Activated CD8-positive, alpha-beta T cell treated with anti-CD3 and anti-CD28 coated beads for 36 hours (primary cell): ENCODE data around the gene BAK1. TPM values are rescaled to one million over a fixed set of nuclear protein-coding genes. Genes with fewer than 3 reads are reported as not detected.
"Not testable (repeated sequence)": the region's sequence is repeated elsewhere in the genome, so short reads cannot be mapped to it uniquely, and the experiment has no call there.

ENCODE experiments used
- ATAC-seq: fragments of 200-7000 bp; cut with Tn5 transposase; one replicate; pipeline ENCODE4 v1.10.0; 2021; ENCODE audit warnings: mild to moderate bottlenecking, moderate library complexity
- CTCF ChIA-PET: fragments of 350-600 bp; sonication (Branson Sonifier 250); formaldehyde crosslinking; loops from one replicate; lab custom pipeline; 2021; ENCODE audit warnings: antibody characterized with exemption; lab: Charles Lee
- POLR2A ChIA-PET: fragments of 350-600 bp; sonication (Branson Sonifier 250); formaldehyde crosslinking; loops from one replicate; lab custom pipeline; 2021; ENCODE audit warnings: antibody characterized with exemption; lab: Charles Lee
- DNase-seq: peaks from one replicate; pipeline ENCODE4 v3.0.0-alpha.2; 2020
- H3K27ac Mint-ChIP-seq: one replicate; pipeline ENCODE4 v1.8.0; 2021; ENCODE audit warnings: mild to moderate bottlenecking, mixed read lengths
- H3K27me3 Mint-ChIP-seq: one replicate; pipeline ENCODE4 v1.8.0; 2021; ENCODE audit warnings: mixed read lengths
- H3K36me3 Mint-ChIP-seq: one replicate; pipeline ENCODE4 v1.8.0; 2021; ENCODE audit warnings: low read depth, mixed read lengths
- H3K4me1 Mint-ChIP-seq: one replicate; pipeline ENCODE4 v1.8.0; 2021; ENCODE audit warnings: low read depth, mixed read lengths
- H3K4me3 Mint-ChIP-seq: one replicate; pipeline ENCODE4 v1.8.0; 2021; ENCODE audit warnings: mild to moderate bottlenecking, moderate library complexity, mixed read lengths
- H3K9me3 Mint-ChIP-seq: one replicate; pipeline ENCODE4 v1.8.0; 2021; ENCODE audit warnings: mixed read lengths
- intact Hi-C: fragments of 100-400 bp; cut with micrococcal nuclease; formaldehyde crosslinking; loops from one replicate; pipeline ENCODE4 v1.10.0; 2022
- total RNA-seq, 2 experiments: library from RNA; stranded (reverse); gene quantifications; one replicate each; pipeline ENCODE4 v1.2.3, GENCODE V29; 2021
- TF ChIP-seq, protein P1 (sequence below): fragments of 200-600 bp; IDR thresholded peaks from one replicate; pipeline ENCODE4 v1.8.0; 2022; ENCODE audit warnings: antibody characterized with exemption, mild to moderate bottlenecking

BAK1 gene
- total RNA-seq, 2 experiments from 2014 or later: 33.8 to 34.3 TPM

DNA sequence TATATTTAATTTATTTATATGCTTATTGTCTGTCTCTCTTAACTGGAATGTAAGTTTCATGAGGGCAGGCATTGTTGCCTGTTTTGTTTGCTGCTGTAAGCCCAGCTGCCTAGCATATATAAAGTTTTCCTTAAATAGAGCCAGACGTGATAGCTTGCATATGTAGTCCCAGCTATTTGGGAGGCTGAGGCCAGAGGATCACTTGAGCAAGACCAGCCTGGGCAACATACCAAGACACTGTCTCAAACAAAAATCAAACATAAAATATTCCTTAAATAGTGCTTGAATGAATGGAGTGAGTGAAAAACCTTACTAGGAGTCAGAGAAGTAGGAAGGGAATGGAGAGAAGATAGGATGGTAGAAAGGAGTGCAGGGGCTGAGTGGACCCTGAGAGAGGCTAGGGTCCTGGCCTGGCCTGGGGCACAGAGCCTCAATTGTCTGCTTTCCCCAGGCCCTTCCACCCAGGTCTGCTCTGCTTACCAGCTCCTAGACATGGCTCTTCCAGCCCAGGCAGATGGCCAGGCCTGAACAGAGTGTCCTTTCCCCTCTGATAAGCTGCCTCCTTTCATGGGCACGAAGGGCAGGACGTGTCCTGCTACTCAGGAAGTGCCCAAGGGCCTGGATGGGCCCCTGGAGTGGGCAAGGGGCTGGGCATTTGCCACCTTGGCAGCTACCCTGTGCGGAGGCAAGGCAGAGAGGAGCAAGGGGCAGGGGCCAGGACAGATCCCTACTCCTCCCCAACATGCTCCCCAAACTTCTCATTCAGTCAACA is 17.7 kb upstream of the BAK1 start:
- intact Hi-C loops: no loop called here
- Mint-ChIP-seq H3K27me3 (no peaks in the 10 kb centered on the region), H3K27ac (no peak overlapping the region), H3K9me3 (no peaks in the 10 kb centered on the region), H3K4me1 (peaks cover 20% of the 10 kb centered on the region), H3K4me3 (no peak overlapping the region), H3K36me3 (no peaks in the 10 kb centered on the region)
- ChIA-PET POLR2A (interaction anchor here (1.6 to 1.8 kb wide), 2 partner anchors 10 to 17 kb away, joined by 5 read pairs; no protein-coding TSS in a partner anchor), CTCF (interaction anchor here (0.5 to 4.2 kb wide), 8 partner anchors 8 to 331 kb away, joined by 3 to 17 read pairs (median 4); partner anchors contain the start of gene UQCC2)
- TF ChIP-seq, protein P1, sequence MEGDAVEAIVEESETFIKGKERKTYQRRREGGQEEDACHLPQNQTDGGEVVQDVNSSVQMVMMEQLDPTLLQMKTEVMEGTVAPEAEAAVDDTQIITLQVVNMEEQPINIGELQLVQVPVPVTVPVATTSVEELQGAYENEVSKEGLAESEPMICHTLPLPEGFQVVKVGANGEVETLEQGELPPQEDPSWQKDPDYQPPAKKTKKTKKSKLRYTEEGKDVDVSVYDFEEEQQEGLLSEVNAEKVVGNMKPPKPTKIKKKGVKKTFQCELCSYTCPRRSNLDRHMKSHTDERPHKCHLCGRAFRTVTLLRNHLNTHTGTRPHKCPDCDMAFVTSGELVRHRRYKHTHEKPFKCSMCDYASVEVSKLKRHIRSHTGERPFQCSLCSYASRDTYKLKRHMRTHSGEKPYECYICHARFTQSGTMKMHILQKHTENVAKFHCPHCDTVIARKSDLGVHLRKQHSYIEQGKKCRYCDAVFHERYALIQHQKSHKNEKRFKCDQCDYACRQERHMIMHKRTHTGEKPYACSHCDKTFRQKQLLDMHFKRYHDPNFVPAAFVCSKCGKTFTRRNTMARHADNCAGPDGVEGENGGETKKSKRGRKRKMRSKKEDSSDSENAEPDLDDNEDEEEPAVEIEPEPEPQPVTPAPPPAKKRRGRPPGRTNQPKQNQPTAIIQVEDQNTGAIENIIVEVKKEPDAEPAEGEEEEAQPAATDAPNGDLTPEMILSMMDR: no peak
- ATAC-seq (no peak), DNase-seq (no peak)

DNA sequence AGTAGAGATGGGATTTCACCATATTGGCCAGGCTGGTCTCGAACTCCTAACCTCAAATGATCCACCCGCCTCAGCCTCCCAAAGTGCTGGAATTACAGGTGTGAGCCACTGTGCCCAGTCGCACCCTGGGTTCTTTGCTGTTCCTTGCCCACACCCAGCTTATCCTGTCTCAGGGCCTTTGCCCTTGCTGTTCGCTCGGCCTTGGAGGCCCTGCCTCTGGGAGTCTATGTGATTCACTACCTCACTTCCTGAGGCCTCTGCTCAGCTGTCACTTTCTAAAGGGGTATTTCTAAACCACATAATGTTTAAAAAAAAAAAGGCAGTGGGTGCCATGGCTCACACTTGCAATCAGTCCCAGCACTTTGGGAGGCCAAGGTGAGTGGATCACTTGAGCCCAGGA is 16.8 kb upstream of the BAK1 start:
- intact Hi-C loops, H3K9me3 Mint-ChIP-seq, POLR2A ChIA-PET, H3K27me3 Mint-ChIP-seq, H3K4me3 Mint-ChIP-seq, H3K36me3 Mint-ChIP-seq: not testable (repeated sequence)
- H3K27ac Mint-ChIP-seq: peak overlapping the region; percentile 78
- DNase-seq: peak; percentile 62
- peaks cover 27% of the 10 kb centered on the region for H3K4me1 Mint-ChIP-seq
- peak; percentile 81 for ATAC-seq
- CTCF ChIA-PET: interaction anchor here (0.5 to 4.2 kb wide), 5 partner anchors 10 to 331 kb away, joined by 3 to 17 read pairs (median 3); partner anchors contain the start of gene UQCC2

DNA sequence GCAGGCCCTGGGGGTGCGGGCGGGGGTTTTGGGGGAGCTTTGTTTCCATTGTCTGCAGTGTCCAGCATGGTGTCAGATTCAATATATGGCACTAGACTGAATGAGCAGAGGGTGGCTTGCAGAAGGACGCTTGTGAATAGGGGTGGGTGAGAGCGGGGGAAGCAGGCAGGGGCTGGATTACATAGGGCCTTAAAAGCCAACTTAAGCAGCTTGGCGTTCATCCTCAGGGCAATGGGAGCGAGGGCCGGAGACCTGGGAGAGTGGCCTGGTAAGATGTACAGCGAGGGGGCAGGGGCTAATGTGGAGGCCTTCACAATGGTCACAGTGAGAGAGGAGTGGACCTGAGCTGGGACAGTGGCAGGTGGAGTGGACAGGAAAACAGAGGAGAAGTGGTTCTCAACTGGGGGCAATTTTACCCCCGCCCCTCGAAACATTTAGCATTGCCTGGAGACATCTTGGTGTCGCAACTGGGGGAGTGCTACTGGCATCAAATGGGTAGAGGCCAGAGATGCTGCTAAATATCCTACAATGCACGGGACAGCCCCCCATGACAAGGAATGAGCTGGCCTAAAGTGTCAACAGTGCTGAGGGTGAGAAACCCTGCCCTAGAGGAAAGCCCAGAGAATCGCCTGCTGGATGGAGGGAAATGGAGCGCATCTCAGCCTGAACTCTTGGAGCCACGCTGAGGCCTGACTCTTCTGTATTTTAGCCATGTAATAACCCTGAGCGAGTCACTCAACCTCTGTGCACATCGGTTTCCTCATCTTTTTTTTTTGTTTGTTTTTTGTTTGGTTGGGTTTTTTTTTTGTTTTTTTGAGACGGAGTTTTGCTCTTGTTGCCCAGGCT is 15.1 kb upstream of the BAK1 start:
- no peaks in the 10 kb centered on the region for H3K27me3 Mint-ChIP-seq
- TF ChIP-seq, protein P1: no peak

DNA sequence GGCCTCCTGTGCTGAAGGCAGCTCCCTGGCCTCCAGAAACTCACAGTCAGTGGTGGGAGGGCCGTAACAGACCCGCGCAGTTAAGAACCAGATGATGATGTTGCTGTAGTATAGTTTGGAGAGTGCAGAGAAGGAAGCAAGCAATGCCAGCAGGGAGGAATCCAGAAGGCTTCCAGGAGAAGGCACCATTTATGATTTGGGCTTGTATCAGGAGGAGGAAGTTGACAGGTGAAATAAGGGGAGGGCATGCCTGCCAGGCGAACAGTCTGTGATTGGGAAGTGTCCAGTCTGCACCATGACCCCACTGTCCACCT is 13.3 kb upstream of the BAK1 start:
- Mint-ChIP-seq H3K4me1 (peaks cover 36% of the 10 kb centered on the region), H3K27me3 (no peaks in the 10 kb centered on the region), H3K4me3 (peak overlapping the region; percentile 61), H3K27ac (peak overlapping the region; percentile 67), H3K9me3 (no peaks in the 10 kb centered on the region), H3K36me3 (no peaks in the 10 kb centered on the region)
- DNase-seq (no peak), ATAC-seq (no peak)
- intact Hi-C loops: no loop called here
- ChIA-PET POLR2A (interaction anchor here (1.1 to 2.4 kb wide), 4 partner anchors 28 to 275 kb away, joined by 3 to 9 read pairs (median 4); partner anchors contain the start of gene ITPR3), CTCF (interaction anchor here (0.8 to 4.1 kb wide), 4 partner anchors 14 to 109 kb away, joined by 3 to 16 read pairs (median 6); no protein-coding TSS in a partner anchor)
- TF ChIP-seq, protein P1: no peak

More for the DNA sequence above, 15.1 kb upstream of the BAK1 start:
- CTCF ChIA-PET: interaction anchor here (0.7 to 4.1 kb wide), 4 partner anchors 12 to 116 kb away, joined by 3 to 16 read pairs (median 4); partner anchors contain the start of gene UQCC2
- Mint-ChIP-seq H3K36me3 (no peaks in the 10 kb centered on the region), H3K27ac (no peak overlapping the region), H3K4me3 (no peak overlapping the region), H3K4me1 (peaks cover 31% of the 10 kb centered on the region), H3K9me3 (no peaks in the 10 kb centered on the region)
- POLR2A ChIA-PET: interaction anchor here (0.9 to 1.0 kb wide), 2 partner anchors 16 to 95 kb away, joined by 3 to 4 read pairs; no protein-coding TSS in a partner anchor
- no peak for ATAC-seq
- intact Hi-C loops: no loop called here
- no peak for DNase-seq
